ENCODE data around the gene POGK.

DNA sequence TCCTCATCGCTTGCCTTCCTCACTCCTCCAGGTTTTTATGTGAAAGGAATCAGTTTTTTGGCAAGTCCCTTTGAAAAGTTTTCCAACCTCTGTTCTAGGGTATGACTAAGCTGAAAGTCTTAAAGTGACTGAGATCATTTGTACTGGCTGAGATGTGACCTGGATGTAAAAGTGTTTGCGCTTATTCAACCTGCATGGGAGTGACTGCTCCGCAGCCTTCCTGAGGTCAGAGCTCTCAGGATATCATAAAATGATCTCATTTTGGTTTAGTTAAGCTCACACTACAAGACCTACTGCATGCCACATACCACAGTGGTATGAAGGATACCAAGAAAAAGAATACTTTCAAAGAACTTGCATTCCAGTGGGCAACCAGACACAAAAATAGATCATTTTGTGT is 66.6 kb downstream of the POGK start:
- TF ChIP-seq, protein P1, sequence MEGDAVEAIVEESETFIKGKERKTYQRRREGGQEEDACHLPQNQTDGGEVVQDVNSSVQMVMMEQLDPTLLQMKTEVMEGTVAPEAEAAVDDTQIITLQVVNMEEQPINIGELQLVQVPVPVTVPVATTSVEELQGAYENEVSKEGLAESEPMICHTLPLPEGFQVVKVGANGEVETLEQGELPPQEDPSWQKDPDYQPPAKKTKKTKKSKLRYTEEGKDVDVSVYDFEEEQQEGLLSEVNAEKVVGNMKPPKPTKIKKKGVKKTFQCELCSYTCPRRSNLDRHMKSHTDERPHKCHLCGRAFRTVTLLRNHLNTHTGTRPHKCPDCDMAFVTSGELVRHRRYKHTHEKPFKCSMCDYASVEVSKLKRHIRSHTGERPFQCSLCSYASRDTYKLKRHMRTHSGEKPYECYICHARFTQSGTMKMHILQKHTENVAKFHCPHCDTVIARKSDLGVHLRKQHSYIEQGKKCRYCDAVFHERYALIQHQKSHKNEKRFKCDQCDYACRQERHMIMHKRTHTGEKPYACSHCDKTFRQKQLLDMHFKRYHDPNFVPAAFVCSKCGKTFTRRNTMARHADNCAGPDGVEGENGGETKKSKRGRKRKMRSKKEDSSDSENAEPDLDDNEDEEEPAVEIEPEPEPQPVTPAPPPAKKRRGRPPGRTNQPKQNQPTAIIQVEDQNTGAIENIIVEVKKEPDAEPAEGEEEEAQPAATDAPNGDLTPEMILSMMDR (conservative IDR thresholded peaks at IDR 0.05; ENCODE audit: low read depth, low read length) = no peak
- TF ChIP-seq EZH2 (IDR thresholded peaks at IDR 0.05; ENCODE audit: low read length, unreplicated experiment) = no peak
